ENCODE data around the gene CISD2.
A peak's percentile ranks its signal among the peaks of the same experiment; 100 is the strongest.
"Not testable (repeated sequence)": the region's sequence is repeated elsewhere in the genome, so short reads cannot be mapped to it uniquely, and the experiment has no call there.

Gene CISD2

GRCh38 chr4:102868781-102869568, at the start of gene CISD2:
Gene CISD2 (plus strand): TSS chr4:102868992. CDS start chr4:102869085, 93 bp downstream.
- peak; percentile 18; the same call in 1 of the 2 replicates for TF ChIP-seq CTCF (conservative IDR thresholded peaks at IDR 0.05; ENCODE audit: low read depth, low read length)
- Histone ChIP-seq H3K4me2 (peak within 1 kb of the TSS; percentile 97), H3K79me2 (ENCODE audit: insufficient read depth, low read depth) (peaks cover 89% of the 10 kb centered on the region), H2AFZ (ENCODE audit: low read depth) (peak within 1 kb of the TSS; percentile 50), H3K27ac (peak within 1 kb of the TSS; percentile 100), H3K4me3 (IDR thresholded peaks at IDR 0.05; ENCODE audit: insufficient read depth, low read depth, low read length) (peak within 1 kb of the TSS; percentile 57), H3K27me3 (ENCODE audit: insufficient read depth, low read depth) (no peaks in the 10 kb centered on the region), H3K36me3 (ENCODE audit: insufficient read depth) (peaks cover 5% of the 10 kb centered on the region; the same call in 1 of the 2 replicates), H3K9ac (peak within 1 kb of the TSS; percentile 98), H4K20me1 (ENCODE audit: insufficient read depth) (no peaks in the 10 kb centered on the region), H3K4me1 (ENCODE audit: low read depth, poor library complexity, severe bottlenecking) (peaks cover 68% of the 10 kb centered on the region)

- H2AFZ ChIP-seq (ENCODE audit: low read depth); H3K9ac ChIP-seq; H3K27ac ChIP-seq; H3K27me3 ChIP-seq (ENCODE audit: insufficient read depth, low read depth); H3K4me3 ChIP-seq (IDR thresholded peaks at IDR 0.05; ENCODE audit: insufficient read depth, low read depth, low read length): not testable (repeated sequence)
- peaks cover 15% of the 10 kb centered on the region; the same call in 1 of the 2 replicates for H3K36me3 ChIP-seq (ENCODE audit: insufficient read depth)
- peaks cover 93% of the 10 kb centered on the region for H4K20me1 ChIP-seq (ENCODE audit: insufficient read depth)
- 0 out of 2 replicates have a peak overlapping the region, but pooled peaks have one; percentile 11 for H3K4me2 ChIP-seq
- H3K79me2 ChIP-seq (ENCODE audit: insufficient read depth, low read depth) = peaks cover 100% of the 10 kb centered on the region
- peaks cover 82% of the 10 kb centered on the region for H3K4me1 ChIP-seq (ENCODE audit: low read depth, poor library complexity, severe bottlenecking)
Measured at GRCh38 chr4:102819100-102819499, 49.7 kb upstream of the CISD2 start.

- Histone ChIP-seq H3K36me3 (ENCODE audit: insufficient read depth) (peaks cover 16% of the 10 kb centered on the region; the same call in 1 of the 2 replicates), H2AFZ (ENCODE audit: low read depth) (no peak overlapping the region), H3K27ac (no peak overlapping the region), H3K4me2 (0 out of 2 replicates have a peak overlapping the region, but pooled peaks have one; percentile 11), H3K79me2 (ENCODE audit: insufficient read depth, low read depth) (peaks cover 100% of the 10 kb centered on the region), H3K27me3 (ENCODE audit: insufficient read depth, low read depth) (no peaks in the 10 kb centered on the region), H4K20me1 (ENCODE audit: insufficient read depth) (peaks cover 94% of the 10 kb centered on the region), H3K4me3 (IDR thresholded peaks at IDR 0.05; ENCODE audit: insufficient read depth, low read depth, low read length) (no peak overlapping the region), H3K9ac (no peak overlapping the region), H3K4me1 (ENCODE audit: low read depth, poor library complexity, severe bottlenecking) (peaks cover 89% of the 10 kb centered on the region)
- no peak for TF ChIP-seq CTCF (conservative IDR thresholded peaks at IDR 0.05; ENCODE audit: low read depth, low read length)
Measured at GRCh38 chr4:102819588-102820365, 49.0 kb upstream of the CISD2 start.

- H3K27ac ChIP-seq = no peak overlapping the region
- H2AFZ ChIP-seq (ENCODE audit: low read depth) = no peak overlapping the region
- peaks cover 61% of the 10 kb centered on the region for H3K4me1 ChIP-seq (ENCODE audit: low read depth, poor library complexity, severe bottlenecking)
- H3K9ac ChIP-seq = no peak overlapping the region
- no peak for TF ChIP-seq CTCF (conservative IDR thresholded peaks at IDR 0.05; ENCODE audit: low read depth, low read length)
- H3K36me3 ChIP-seq (ENCODE audit: insufficient read depth) = peaks cover 16% of the 10 kb centered on the region; the same call in 1 of the 2 replicates
- peak overlapping the region; percentile 85 for H3K4me2 ChIP-seq
- H3K4me3 ChIP-seq (IDR thresholded peaks at IDR 0.05; ENCODE audit: insufficient read depth, low read depth, low read length) = no peak overlapping the region
- H4K20me1 ChIP-seq (ENCODE audit: insufficient read depth) = peaks cover 69% of the 10 kb centered on the region
- peaks cover 89% of the 10 kb centered on the region for H3K79me2 ChIP-seq (ENCODE audit: insufficient read depth, low read depth)
- no peaks in the 10 kb centered on the region for H3K27me3 ChIP-seq (ENCODE audit: insufficient read depth, low read depth)
Measured at GRCh38 chr4:102823464-102823863, 45.3 kb upstream of the CISD2 start.

Data from KMS-11 (cell line).